Neural cell (in vitro differentiated cells): Measurements from ENCODE around the gene TMEM164. TPM values are rescaled to one million over a fixed set of nuclear protein-coding genes. Genes with fewer than 3 reads are reported as not detected.

ENCODE experiments used
- H2AFZ ChIP-seq: fragments of 200-600, 300-800 bp; sonication (generic), shearing (Covaris generic); 2 replicates; pipeline ENCODE4 v1.6.0; 2014; ENCODE audit warnings: low read depth, mild to moderate bottlenecking, antibody characterized with exemption, low read length, moderate library complexity
- H3F3A ChIP-seq: fragments of 200-600 bp; shearing (Covaris generic); 2 replicates; pipeline ENCODE4 v1.6.1; 2016; ENCODE audit warnings: mild to moderate bottlenecking, moderate library complexity, mixed read lengths, antibody characterized with exemption, low read length; ENCODE audit not compliant: insufficient read depth, poor library complexity, severe bottlenecking
- H3K27ac ChIP-seq: fragments of 200-600, 300-800 bp; sonication (generic), shearing (Covaris generic); 2 replicates; pipeline ENCODE4 v1.5.1; 2014; ENCODE audit warnings: mild to moderate bottlenecking, low read length, moderate library complexity
- H3K27me3 ChIP-seq: fragments of 300-800, 200-600 bp; sonication (generic), shearing (Covaris generic); 2 replicates; pipeline ENCODE4 v1.6.0; 2014; ENCODE audit warnings: mild to moderate bottlenecking, low read depth, low read length, moderate library complexity; ENCODE audit not compliant: insufficient read depth
- H3K36me3 ChIP-seq: fragments of 300-800, 200-600 bp; sonication (generic), shearing (Covaris generic); 2 replicates; pipeline ENCODE4 v1.5.1; 2014; ENCODE audit warnings: mild to moderate bottlenecking, antibody characterized with exemption, low read length, moderate library complexity; ENCODE audit not compliant: insufficient read depth
- H3K4me2 ChIP-seq: fragments of 300-800, 200-600 bp; sonication (generic), shearing (Covaris generic); 2 replicates; pipeline ENCODE4 v1.6.0; 2014; ENCODE audit warnings: mild to moderate bottlenecking, low read length
- H3K4me3 ChIP-seq: fragments of 300-800, 200-600 bp; sonication (generic), shearing (Covaris generic); 2 replicates; pipeline ENCODE4 v1.5.1; 2014; ENCODE audit warnings: mild to moderate bottlenecking, low read length, moderate library complexity
- H3K79me2 ChIP-seq: fragments of 200-600 bp; shearing (Covaris generic); replicated peaks from 2 replicates; pipeline ENCODE4 v1.6.0; 2014; ENCODE audit warnings: mild to moderate bottlenecking, low read length, moderate library complexity; ENCODE audit not compliant: insufficient read depth
- H3K9ac ChIP-seq: fragments of 300-800, 200-600 bp; sonication (generic), shearing (Covaris generic); 2 replicates; pipeline ENCODE4 v1.6.1; 2016; ENCODE audit warnings: mild to moderate bottlenecking, low read length, mixed read lengths
- H3K9me2 ChIP-seq: fragments of 200-600 bp; shearing (Covaris generic); 2 replicates; pipeline ENCODE4 v1.6.1; 2016; ENCODE audit warnings: mild to moderate bottlenecking, low read length, mixed read lengths; ENCODE audit not compliant: insufficient read depth
- H3K9me3 ChIP-seq: fragments of 200-600, 300-800 bp; sonication (generic), shearing (Covaris generic); 2 replicates; pipeline ENCODE4 v1.6.1; 2016; ENCODE audit warnings: mild to moderate bottlenecking, mixed run types, low read length, moderate library complexity, mixed read lengths
- H4K20me1 ChIP-seq: fragments of 200-600 bp; shearing (Covaris generic); 2 replicates; pipeline ENCODE4 v1.6.1; 2016; ENCODE audit warnings: mild to moderate bottlenecking, mixed run types; ENCODE audit not compliant: insufficient read depth
- EP300 ChIP-seq: fragments of 450-650 bp; conservative IDR thresholded peaks from 2 replicates; pipeline ENCODE4 v1.6.1; 2014; ENCODE audit warnings: antibody characterized with exemption, mild to moderate bottlenecking, moderate library complexity; ENCODE audit not compliant: poor library complexity, severe bottlenecking
- EZH2 ChIP-seq: fragments of 200-600, 300-800 bp; shearing (Covaris generic), sonication (generic); IDR thresholded peaks from 2 replicates; pipeline ENCODE4 v1.6.1; 2014; ENCODE audit warnings: antibody characterized with exemption, low read length, borderline replicate concordance, mild to moderate bottlenecking; ENCODE audit not compliant: insufficient read depth, poor library complexity, severe bottlenecking
- MXI1 ChIP-seq: fragments of 450-650 bp; conservative IDR thresholded peaks from 2 replicates; pipeline ENCODE4 v1.6.1; 2014; ENCODE audit warnings: antibody characterized with exemption, mild to moderate bottlenecking; ENCODE audit not compliant: poor library complexity, severe bottlenecking
- POLR2AphosphoS5 ChIP-seq: IDR thresholded peaks from 2 replicates; pipeline ENCODE4 v1.6.1; 2012
- RAD21 ChIP-seq: fragments of 450-650 bp; conservative IDR thresholded peaks from 2 replicates; pipeline ENCODE4 v1.6.1; 2014; ENCODE audit warnings: antibody characterized with exemption, mild to moderate bottlenecking, moderate library complexity
- SMC3 ChIP-seq: fragments of 450-650 bp; conservative IDR thresholded peaks from 2 replicates; pipeline ENCODE4 v1.6.1; 2014; ENCODE audit warnings: antibody characterized with exemption, mild to moderate bottlenecking, moderate library complexity; ENCODE audit not compliant: poor library complexity
- TAF1 ChIP-seq: IDR thresholded peaks from 2 replicates; pipeline ENCODE4 v1.6.1; 2012; ENCODE audit warnings: low read depth
- polyA plus RNA-seq: library from polyadenylated mRNA; depleted of rRNA; stranded (reverse); fragments of >200 nt; gene quantifications from 2 replicates; pipeline ENCODE4 v1.2.3, GENCODE V29; 2014
- TF ChIP-seq, protein P1 (sequence below): fragments of 450-650 bp; IDR thresholded peaks from 2 replicates; pipeline ENCODE4 v1.5.1; 2014; ENCODE audit warnings: antibody characterized with exemption, mild to moderate bottlenecking, moderate library complexity; ENCODE audit not compliant: poor library complexity, severe bottlenecking
- TF ChIP-seq, protein P2 (sequence below): IDR thresholded peaks from 2 replicates; pipeline ENCODE4 v1.6.1; 2012; ENCODE audit warnings: borderline replicate concordance

Gene TMEM164
- polyA plus RNA-seq, 1 donor from 2014 or later = 52.8 TPM

DNA sequence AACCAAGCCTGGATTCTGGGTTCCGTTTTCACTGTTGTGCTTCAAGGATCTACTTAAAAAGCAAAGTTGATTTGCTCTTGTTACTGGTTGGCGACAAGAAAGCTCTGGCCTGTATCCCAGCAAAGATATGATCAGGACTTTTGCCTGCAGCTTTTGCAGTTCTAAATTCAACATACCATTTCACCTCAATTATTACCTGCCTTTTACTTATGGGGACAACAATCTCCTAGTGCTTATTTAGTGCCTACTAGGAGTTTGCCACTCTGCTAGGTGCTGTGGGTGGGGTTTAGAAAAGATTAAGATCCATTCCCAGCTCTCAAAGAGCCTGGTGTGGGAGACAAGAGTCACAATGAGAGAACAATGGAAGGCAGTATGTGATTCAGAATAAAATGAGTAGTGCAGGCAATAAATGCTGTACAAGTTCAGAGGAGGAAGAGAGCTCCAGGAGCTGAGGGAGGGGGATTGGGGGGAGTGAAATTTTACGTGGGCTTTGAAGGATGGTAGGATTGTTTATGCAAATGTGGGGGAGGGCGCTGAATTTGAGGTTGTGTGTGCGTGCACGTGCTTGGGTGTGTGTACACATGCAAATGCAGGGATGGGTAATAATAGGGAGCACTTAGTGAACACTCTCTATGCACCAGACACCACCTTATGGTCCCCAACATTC lies 5.0 kb upstream of the TMEM164 start:
- H3K27ac ChIP-seq = no peak overlapping the region
- H2AFZ ChIP-seq = no peak overlapping the region
- H3K4me3 ChIP-seq = no peak overlapping the region
- H3K9me2 ChIP-seq = no peaks in the 10 kb centered on the region
- no peaks in the 10 kb centered on the region for H3K36me3 ChIP-seq
- no peaks in the 10 kb centered on the region for H3K9me3 ChIP-seq
- TF ChIP-seq, protein P1, sequence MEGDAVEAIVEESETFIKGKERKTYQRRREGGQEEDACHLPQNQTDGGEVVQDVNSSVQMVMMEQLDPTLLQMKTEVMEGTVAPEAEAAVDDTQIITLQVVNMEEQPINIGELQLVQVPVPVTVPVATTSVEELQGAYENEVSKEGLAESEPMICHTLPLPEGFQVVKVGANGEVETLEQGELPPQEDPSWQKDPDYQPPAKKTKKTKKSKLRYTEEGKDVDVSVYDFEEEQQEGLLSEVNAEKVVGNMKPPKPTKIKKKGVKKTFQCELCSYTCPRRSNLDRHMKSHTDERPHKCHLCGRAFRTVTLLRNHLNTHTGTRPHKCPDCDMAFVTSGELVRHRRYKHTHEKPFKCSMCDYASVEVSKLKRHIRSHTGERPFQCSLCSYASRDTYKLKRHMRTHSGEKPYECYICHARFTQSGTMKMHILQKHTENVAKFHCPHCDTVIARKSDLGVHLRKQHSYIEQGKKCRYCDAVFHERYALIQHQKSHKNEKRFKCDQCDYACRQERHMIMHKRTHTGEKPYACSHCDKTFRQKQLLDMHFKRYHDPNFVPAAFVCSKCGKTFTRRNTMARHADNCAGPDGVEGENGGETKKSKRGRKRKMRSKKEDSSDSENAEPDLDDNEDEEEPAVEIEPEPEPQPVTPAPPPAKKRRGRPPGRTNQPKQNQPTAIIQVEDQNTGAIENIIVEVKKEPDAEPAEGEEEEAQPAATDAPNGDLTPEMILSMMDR = no peak
- TF ChIP-seq EZH2 = no peak
- TF ChIP-seq, protein P2, sequence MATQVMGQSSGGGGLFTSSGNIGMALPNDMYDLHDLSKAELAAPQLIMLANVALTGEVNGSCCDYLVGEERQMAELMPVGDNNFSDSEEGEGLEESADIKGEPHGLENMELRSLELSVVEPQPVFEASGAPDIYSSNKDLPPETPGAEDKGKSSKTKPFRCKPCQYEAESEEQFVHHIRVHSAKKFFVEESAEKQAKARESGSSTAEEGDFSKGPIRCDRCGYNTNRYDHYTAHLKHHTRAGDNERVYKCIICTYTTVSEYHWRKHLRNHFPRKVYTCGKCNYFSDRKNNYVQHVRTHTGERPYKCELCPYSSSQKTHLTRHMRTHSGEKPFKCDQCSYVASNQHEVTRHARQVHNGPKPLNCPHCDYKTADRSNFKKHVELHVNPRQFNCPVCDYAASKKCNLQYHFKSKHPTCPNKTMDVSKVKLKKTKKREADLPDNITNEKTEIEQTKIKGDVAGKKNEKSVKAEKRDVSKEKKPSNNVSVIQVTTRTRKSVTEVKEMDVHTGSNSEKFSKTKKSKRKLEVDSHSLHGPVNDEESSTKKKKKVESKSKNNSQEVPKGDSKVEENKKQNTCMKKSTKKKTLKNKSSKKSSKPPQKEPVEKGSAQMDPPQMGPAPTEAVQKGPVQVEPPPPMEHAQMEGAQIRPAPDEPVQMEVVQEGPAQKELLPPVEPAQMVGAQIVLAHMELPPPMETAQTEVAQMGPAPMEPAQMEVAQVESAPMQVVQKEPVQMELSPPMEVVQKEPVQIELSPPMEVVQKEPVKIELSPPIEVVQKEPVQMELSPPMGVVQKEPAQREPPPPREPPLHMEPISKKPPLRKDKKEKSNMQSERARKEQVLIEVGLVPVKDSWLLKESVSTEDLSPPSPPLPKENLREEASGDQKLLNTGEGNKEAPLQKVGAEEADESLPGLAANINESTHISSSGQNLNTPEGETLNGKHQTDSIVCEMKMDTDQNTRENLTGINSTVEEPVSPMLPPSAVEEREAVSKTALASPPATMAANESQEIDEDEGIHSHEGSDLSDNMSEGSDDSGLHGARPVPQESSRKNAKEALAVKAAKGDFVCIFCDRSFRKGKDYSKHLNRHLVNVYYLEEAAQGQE = no peak
- TF ChIP-seq RAD21 = no peak
- no peak for TF ChIP-seq POLR2AphosphoS5
- no peak for TF ChIP-seq TAF1
- TF ChIP-seq MXI1 = no peak
- TF ChIP-seq SMC3 = no peak
- no peak for TF ChIP-seq EP300
- H3K27me3 ChIP-seq = no peaks in the 10 kb centered on the region
- H3K79me2 ChIP-seq = no peaks in the 10 kb centered on the region
- no peaks in the 10 kb centered on the region for H4K20me1 ChIP-seq
- H3K4me2 ChIP-seq = no peak overlapping the region
- no peak overlapping the region for H3K9ac ChIP-seq
- H3F3A ChIP-seq = no peaks in the 10 kb centered on the region

DNA sequence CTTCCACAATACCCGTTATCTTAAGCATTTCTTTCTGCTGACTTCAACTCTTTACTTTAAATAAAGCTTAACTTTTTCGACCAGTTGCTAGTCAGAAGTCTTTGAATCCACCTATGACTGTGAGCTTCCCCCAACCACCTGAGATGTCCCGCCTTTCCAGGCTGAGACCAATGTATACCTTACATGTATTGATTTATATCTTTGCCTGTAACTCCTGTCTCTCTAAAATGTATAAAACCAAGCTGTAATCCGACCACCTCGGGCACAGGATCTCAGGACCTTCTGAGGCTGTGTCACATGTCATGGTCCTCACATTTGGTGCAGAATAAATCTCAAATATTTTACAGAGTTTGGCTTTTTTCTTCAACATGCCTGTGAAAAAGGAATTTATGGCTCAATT lies 2.9 kb upstream of the TMEM164 start:
- no peaks in the 10 kb centered on the region for H3K27me3 ChIP-seq
- no peaks in the 10 kb centered on the region for H3F3A ChIP-seq
- H3K4me2 ChIP-seq = no peak overlapping the region
- no peak overlapping the region for H3K9ac ChIP-seq
- H3K79me2 ChIP-seq = no peaks in the 10 kb centered on the region
- H3K9me2 ChIP-seq = no peaks in the 10 kb centered on the region
- TF ChIP-seq EZH2 (no peak), SMC3 (no peak), POLR2AphosphoS5 (no peak), TAF1 (no peak), RAD21 (no peak), MXI1 (no peak), EP300 (no peak)
- TF ChIP-seq, protein P1 = no peak
- TF ChIP-seq, protein P2 = no peak
- no peak overlapping the region for H2AFZ ChIP-seq
- no peaks in the 10 kb centered on the region for H3K9me3 ChIP-seq
- H3K4me3 ChIP-seq = no peak overlapping the region
- no peaks in the 10 kb centered on the region for H4K20me1 ChIP-seq
- H3K36me3 ChIP-seq = no peaks in the 10 kb centered on the region
- H3K27ac ChIP-seq = no peak overlapping the region
